Measurements from ENCODE around the gene GNAI1.
"Not testable (repeated sequence)": the region's sequence is repeated elsewhere in the genome, so short reads cannot be mapped to it uniquely, and the experiment has no call there.

Gene GNAI1

DNA sequence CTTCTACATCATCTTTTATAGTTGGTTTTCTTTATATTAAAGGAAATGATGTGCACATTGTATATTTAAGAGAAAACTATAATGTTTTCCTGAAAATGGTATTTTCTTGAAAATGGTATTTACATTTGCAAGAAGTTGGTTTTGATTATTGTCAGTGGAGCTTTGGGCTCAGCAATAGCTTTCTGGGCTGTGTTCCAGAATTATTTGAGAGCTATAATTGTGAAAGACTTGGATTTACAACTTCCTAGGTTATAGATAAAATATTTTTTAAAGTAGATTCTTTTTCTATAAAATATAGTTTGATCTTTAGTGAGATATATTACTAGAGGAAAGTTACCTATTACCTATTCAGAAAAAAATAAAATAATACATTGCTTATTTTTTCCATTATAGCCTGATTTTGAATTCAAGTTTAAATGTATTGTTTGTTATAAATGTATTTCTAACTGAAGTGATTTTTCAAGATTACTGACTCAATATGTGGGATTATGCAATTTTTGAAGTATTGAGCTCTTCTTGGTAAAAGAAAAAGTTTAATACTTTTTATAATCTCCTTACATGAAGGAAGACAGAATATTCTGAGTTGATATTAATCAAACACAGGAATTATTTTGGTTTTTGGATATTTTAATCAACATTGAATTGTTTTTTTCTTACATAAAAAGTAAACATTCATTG is 20.2 kb downstream of the GNAI1 start:
- DNase-seq (ENCODE audit: low read depth in 2 of 3, low spot score in 1 of 3) = no peak

GRCh38 chr7:80155374-80155773 is 20.7 kb downstream of the GNAI1 start:
- no peak for DNase-seq (ENCODE audit: low read depth in 2 of 3, low spot score in 1 of 3)

DNA sequence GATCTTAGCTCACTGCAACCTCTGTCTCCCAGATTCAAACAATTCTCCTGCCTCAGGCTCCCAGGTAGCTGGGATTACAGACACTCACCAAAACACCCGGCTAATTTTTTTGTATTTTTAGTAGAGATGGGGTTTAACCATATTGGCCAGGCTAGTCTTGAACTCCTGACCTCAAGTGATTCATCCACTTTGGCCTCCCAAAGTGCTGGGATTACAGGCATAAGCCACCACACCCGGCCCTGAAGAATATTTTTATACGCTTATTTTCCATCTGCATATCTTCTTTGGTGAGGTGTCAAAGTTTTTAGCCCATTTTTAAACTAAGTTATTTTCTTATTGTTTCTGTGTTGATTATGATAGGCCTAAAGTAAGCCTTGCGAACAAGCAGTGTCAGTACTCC is 23.1 kb downstream of the GNAI1 start:
- not testable (repeated sequence) for DNase-seq (ENCODE audit: low read depth in 2 of 3, low spot score in 1 of 3)

GRCh38 chr7:80159802-80160201 is 25.2 kb downstream of the GNAI1 start:
- DNase-seq (ENCODE audit: low read depth in 2 of 3, low spot score in 1 of 3) = no peak

DNA sequence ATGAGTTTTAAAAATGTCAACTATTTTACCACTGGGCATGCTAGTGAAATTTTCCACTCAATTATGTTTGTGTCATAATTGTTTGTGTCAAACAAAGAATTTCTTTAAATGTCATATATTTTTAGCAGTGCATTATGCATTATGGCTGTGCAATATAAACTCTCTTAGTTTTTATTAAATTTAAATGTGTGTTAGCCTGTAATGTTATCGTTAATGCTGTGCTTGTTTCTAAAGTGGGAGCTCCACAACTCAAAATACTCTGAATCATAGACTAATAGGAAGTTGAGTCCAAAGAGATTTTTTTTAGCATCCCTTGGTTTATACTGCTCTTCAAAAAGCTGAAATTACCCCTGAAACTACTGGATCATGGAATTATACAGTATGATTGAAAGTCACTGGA is 26.8 kb downstream of the GNAI1 start:
- no peak for DNase-seq (ENCODE audit: low read depth in 2 of 3, low spot score in 1 of 3)

DNA sequence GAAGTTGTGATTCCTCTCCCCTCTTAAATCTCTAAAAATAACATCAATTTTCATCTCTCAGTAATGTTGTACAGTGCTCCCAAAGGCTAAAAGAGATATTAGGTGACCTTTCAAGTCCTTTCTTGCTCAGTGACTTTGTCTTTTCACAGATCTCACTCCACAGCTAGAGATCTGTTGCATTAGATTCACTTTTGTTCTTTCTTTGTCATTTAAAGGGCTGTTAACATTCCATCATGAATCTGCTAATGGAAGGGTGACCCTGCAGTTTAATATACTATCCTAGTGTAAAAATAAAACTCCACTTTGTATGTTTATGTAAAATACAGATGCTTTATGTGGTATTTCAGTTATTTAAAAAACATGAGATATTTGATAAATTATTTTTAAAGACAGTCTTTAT is 30.5 kb downstream of the GNAI1 start:
- no peak for DNase-seq (ENCODE audit: low read depth in 2 of 3, low spot score in 1 of 3)

DNA sequence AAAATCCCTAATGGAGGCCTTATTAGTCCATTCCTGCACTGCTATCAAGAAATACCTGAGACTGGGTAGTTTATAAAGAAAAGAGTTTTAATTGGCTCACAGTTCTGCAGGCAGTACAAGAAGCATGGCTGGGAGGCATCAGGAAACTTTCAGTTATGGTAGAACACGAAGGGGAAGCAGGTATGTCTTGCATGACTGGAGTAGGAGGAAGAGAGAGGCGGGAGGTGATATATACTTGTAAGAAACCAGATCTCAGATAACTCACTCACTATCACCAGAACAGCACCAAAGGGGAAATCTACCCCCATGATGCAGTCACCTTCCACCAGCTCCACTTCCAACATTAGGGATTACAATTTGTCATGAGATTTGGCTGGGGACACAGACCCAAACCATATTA is 35.8 kb downstream of the GNAI1 start:
- no peak for DNase-seq (ENCODE audit: low read depth in 2 of 3, low spot score in 1 of 3)

- DNase-seq (ENCODE audit: low read depth in 2 of 3, low spot score in 1 of 3) = no peak
Observed at GRCh38 chr7:80172387-80172786, 37.8 kb downstream of the GNAI1 start.

- DNase-seq (ENCODE audit: low read depth in 2 of 3, low spot score in 1 of 3) = no peak
Observed at GRCh38 chr7:80175744-80176143, 41.1 kb downstream of the GNAI1 start.

DNA sequence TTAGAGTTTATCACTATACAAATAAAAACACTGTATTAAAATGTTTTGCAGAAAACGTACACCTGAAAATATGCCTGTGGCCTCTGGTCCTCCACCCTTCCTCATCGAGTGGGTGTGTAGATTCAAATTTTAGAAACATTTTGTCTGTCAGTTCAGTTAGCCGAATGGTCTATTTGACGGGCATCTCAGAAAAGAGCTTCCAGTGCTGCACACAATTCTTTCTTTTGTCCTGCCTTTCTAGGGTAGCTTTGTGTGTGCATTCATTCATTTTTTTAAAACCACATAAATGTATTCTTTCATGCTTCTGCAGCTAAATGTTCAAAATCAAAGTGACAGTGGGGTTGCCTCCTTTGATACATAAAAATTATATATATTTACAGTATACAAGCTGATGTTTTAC is 46.8 kb downstream of the GNAI1 start:
- no peak for DNase-seq (ENCODE audit: low read depth in 2 of 3, low spot score in 1 of 3)

- DNase-seq (ENCODE audit: low read depth in 2 of 3, low spot score in 1 of 3) = no peak
Observed at GRCh38 chr7:80182630-80183276, 48.1 kb downstream of the GNAI1 start.

- DNase-seq (ENCODE audit: low read depth in 2 of 3, low spot score in 1 of 3) = no peak
Observed at GRCh38 chr7:80183351-80183750, 48.7 kb downstream of the GNAI1 start.

DNA sequence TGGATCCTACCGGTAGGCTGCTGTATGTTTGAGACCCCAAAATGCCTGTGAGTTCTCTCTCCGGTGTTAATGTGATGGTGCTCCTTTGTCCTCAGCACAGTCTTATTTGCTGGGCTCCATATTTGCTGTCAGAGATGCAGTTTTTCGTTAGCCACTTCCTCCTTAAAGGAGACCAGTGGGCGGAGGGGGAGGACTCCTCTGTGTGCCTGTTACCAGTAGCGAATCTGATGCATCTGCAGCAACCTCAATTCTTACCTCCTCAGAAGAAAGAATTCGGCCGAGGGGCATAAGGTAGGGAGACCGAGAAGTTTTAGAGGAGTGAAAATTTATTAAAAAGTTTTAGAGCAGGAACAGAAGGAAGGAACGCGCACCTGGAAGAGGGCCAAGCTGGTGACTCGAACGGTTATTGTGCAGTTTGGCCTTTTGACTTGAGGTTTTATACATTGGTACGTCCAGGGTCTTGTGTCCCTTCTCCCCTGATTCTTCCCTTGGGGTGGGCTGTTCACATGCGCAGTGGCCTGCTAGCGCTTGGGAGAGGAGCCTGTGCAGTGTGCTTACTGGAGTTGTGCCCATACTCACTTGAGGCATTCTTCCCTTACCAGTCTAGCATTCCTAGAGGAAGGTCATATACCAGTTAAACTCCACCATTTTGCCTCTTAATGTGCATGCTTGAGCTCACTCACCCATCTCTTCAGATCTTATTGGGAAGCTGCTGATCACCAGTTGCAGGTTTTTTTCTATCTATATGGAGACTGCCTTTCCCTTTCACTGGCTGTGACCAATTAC is 49.5 kb downstream of the GNAI1 start:
- DNase-seq (ENCODE audit: low read depth in 2 of 3, low spot score in 1 of 3) = no peak

DNA sequence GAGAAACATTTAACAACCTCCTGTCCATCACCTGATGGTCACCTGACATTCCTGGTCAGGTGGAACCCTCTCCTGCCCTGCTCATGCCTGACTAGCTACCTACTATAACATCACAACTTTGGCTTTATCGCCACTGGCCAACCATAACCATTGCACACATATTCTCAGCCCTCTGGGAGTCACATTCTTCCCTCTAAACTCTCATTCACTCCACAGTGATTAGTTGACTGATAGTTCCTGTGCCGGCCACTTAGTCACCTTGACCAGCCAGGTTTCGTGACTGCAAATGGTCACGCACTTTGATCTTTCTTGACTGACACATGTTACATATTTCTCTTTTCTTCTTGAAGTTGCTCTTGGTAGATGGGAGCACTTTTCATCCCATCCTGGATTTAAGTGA is 50.1 kb downstream of the GNAI1 start:
- no peak for DNase-seq (ENCODE audit: low read depth in 2 of 3, low spot score in 1 of 3)

GRCh38 chr7:80185571-80185970 is 50.9 kb downstream of the GNAI1 start:
- no peak for DNase-seq (ENCODE audit: low read depth in 2 of 3, low spot score in 1 of 3)

DNA sequence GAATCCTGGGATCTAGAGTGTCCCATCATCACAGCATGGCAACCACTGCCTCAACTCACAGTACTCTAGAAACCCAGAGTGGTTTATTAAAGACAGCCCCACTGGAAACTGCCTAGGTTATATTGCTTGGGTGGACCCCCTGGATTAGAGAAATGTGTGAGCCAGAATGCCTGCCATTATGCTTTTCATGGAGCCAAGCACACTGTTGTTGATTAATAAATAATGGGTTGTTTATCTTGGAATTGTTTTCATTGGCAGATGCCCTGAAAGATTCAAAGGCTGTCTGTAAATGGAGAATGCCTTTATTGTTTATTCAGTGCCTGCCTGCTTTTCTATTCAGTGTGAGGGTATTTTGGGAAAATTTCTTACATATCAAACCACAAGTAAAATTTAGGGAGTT is 52.1 kb downstream of the GNAI1 start:
- DNase-seq (ENCODE audit: low read depth in 2 of 3, low spot score in 1 of 3) = no peak

- no peak for DNase-seq (ENCODE audit: low read depth in 2 of 3, low spot score in 1 of 3)
Observed at GRCh38 chr7:80187279-80187678, 52.6 kb downstream of the GNAI1 start.

DNA sequence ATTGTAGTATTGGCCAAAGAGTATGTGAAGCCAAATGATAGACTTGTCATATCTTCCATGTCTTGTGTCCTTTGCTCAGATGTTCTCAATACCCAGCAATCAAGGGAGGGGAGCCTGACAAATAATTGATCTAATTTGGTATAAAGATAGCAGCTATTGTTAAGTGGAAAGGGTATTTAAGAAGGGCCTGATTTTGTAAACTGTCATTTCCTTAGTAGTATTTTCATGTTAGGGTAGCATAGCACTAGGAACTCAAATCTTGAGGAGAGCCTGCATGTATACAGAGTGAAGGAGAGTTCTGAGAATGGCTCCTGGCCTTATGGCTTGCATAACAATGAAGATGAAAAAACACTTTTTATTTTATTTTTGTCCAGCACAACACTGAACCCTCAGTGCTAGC is 53.1 kb downstream of the GNAI1 start:
- no peak for DNase-seq (ENCODE audit: low read depth in 2 of 3, low spot score in 1 of 3)

DNA sequence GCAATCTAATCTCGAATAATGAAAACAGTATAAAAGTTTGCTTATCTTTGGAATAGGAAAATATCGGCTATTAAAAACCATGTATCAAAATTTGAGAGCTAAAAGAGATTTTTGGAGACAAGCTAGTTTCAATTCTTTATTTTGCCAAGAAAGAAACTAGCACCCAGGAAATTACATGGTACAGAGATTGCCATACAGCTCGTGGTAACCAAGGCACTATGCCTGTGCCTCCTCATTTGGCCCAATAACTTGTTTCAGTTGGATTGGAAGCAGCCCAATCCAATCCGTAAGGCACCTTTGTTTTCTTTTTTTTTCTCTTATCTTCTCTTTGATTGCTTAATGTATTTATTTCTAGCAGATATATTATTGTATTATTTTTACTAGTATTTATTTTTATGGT is 55.0 kb downstream of the GNAI1 start:
- no peak for DNase-seq (ENCODE audit: low read depth in 2 of 3, low spot score in 1 of 3)

DNA sequence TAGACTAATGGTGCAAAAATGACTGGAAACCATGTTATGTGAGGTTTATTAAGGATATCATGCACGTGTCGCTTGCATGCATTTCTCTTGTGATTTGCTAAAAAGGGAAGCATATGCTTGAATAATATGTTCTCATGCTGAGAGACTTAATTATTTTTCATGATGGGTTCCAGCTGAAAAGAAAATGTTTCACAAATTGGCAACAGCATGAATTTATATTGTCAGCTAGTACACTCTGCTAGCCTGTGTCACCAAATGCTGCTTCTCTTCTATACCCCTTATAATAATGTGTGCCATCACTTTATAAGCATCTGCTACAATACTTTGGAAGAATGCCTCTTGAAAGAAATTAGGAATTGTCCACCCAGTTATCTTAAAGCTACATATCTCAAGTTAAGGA is 63.0 kb downstream of the GNAI1 start:
- no peak for DNase-seq (ENCODE audit: low read depth in 2 of 3, low spot score in 1 of 3)

DNA sequence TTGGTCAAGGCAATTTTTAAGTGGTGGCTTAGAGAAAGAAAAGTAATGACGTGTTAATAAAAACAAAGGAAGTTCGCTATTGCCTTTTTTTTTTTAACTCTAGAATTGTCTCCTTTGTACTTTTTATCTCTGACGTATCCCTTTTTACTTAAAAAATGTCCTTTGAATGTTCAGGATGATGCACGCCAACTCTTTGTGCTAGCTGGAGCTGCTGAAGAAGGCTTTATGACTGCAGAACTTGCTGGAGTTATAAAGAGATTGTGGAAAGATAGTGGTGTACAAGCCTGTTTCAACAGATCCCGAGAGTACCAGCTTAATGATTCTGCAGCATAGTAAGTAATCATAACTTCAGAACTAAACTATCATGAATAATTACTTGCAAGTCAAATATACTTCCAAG is 64.4 kb downstream of the GNAI1 start:
- no peak for DNase-seq (ENCODE audit: low read depth in 2 of 3, low spot score in 1 of 3)

DNA sequence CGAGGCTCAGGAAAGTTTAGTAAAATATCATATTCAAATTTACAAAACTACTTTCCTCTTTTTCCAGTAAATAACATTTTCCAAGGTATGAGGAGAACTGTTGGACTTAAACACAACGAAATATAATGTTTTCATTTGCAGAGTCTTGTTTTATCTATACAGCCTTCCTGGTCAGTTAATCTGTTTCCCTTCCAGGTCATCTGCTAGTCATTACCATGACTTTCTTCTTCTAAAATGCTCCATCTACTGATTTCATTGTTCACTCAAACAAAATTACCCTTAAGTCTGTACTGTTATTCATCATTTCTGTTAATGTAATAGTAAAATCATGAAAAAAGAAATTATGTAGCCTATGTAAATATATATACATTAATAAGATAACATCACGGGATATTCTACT is 69.8 kb downstream of the GNAI1 start:
- DNase-seq (ENCODE audit: low read depth in 2 of 3, low spot score in 1 of 3) = no peak
